ENCODE data around the gene COX19.

Gene COX19

GRCh38 chr7:923108-924041 is 52.0 kb downstream of the COX19 start:
- no peaks in the 10 kb centered on the region for H3K36me3 ChIP-seq (ENCODE audit: control insufficient read depth in 2 of 2, insufficient read depth in 2 of 2, low read length in 2 of 2)
- peak overlapping the region; percentile 31 to 61 for H3K4me3 ChIP-seq (ENCODE audit: low read length in 2 of 2)
- H3K4me1 ChIP-seq (ENCODE audit: control insufficient read depth in 2 of 2, insufficient read depth in 2 of 2, low read length in 2 of 2): peaks cover 67 to 68% of the 10 kb centered on the region in 2 donors
- peak overlapping the region; percentile 74 to 92 for H3K9ac ChIP-seq (ENCODE audit: low read depth in 1 of 2, low read length in 2 of 2)
- no peaks in the 10 kb centered on the region for H3K9me3 ChIP-seq (ENCODE audit: control insufficient read depth in 2 of 2, low read length in 2 of 2)
- peak overlapping the region; percentile 97 to 98 for H3K27ac ChIP-seq (ENCODE audit: low read depth in 2 of 2, low read length in 2 of 2)
- H3K27me3 ChIP-seq (ENCODE audit: control insufficient read depth in 2 of 2, insufficient read depth in 2 of 2, low read length in 2 of 2): no peaks in the 10 kb centered on the region

- peaks cover 64 to 69% of the 10 kb centered on the region in 2 donors for H3K4me1 ChIP-seq (ENCODE audit: control insufficient read depth in 2 of 2, insufficient read depth in 2 of 2, low read length in 2 of 2)
- H3K9ac ChIP-seq (ENCODE audit: low read depth in 1 of 2, low read length in 2 of 2): peak overlapping the region; percentile 74 to 92
- no peaks in the 10 kb centered on the region for H3K9me3 ChIP-seq (ENCODE audit: control insufficient read depth in 2 of 2, low read length in 2 of 2)
- peaks cover 0 to 2% of the 10 kb centered on the region in 2 donors for H3K36me3 ChIP-seq (ENCODE audit: control insufficient read depth in 2 of 2, insufficient read depth in 2 of 2, low read length in 2 of 2)
- H3K27ac ChIP-seq (ENCODE audit: low read depth in 2 of 2, low read length in 2 of 2): peak overlapping the region; percentile 97 to 98
- H3K4me3 ChIP-seq (ENCODE audit: low read length in 2 of 2): peak overlapping the region; percentile 40 to 57
- no peaks in the 10 kb centered on the region for H3K27me3 ChIP-seq (ENCODE audit: control insufficient read depth in 2 of 2, insufficient read depth in 2 of 2, low read length in 2 of 2)
These were observed 52.8 kb downstream of the COX19 start for GRCh38 chr7:922334-923107.

GRCh38 chr7:921581-922333 is 53.6 kb downstream of the COX19 start:
- Histone ChIP-seq H3K4me3 (ENCODE audit: low read length in 2 of 2) (no peak overlapping the region), H3K27ac (ENCODE audit: low read depth in 2 of 2, low read length in 2 of 2) (peak overlapping the region; percentile 80 to 97), H3K27me3 (ENCODE audit: control insufficient read depth in 2 of 2, insufficient read depth in 2 of 2, low read length in 2 of 2) (no peaks in the 10 kb centered on the region), H3K9ac (ENCODE audit: low read depth in 1 of 2, low read length in 2 of 2) (peak overlapping the region; percentile 67 to 68), H3K4me1 (ENCODE audit: control insufficient read depth in 2 of 2, insufficient read depth in 2 of 2, low read length in 2 of 2) (peaks cover 56 to 62% of the 10 kb centered on the region in 2 donors), H3K36me3 (ENCODE audit: control insufficient read depth in 2 of 2, insufficient read depth in 2 of 2, low read length in 2 of 2) (peaks cover 0 to 2% of the 10 kb centered on the region in 2 donors), H3K9me3 (ENCODE audit: control insufficient read depth in 2 of 2, low read length in 2 of 2) (no peaks in the 10 kb centered on the region)

- Histone ChIP-seq H3K27ac (ENCODE audit: low read depth in 2 of 2, low read length in 2 of 2) (peak overlapping the region; percentile 80 to 97), H3K9ac (ENCODE audit: low read depth in 1 of 2, low read length in 2 of 2) (peak overlapping the region in 1 of 2 donors; percentile 67), H3K4me3 (ENCODE audit: low read length in 2 of 2) (peak overlapping the region in 1 of 2 donors; percentile 57), H3K27me3 (ENCODE audit: control insufficient read depth in 2 of 2, insufficient read depth in 2 of 2, low read length in 2 of 2) (no peaks in the 10 kb centered on the region), H3K4me1 (ENCODE audit: control insufficient read depth in 2 of 2, insufficient read depth in 2 of 2, low read length in 2 of 2) (peaks cover 59 to 60% of the 10 kb centered on the region in 2 donors), H3K9me3 (ENCODE audit: control insufficient read depth in 2 of 2, low read length in 2 of 2) (no peaks in the 10 kb centered on the region), H3K36me3 (ENCODE audit: control insufficient read depth in 2 of 2, insufficient read depth in 2 of 2, low read length in 2 of 2) (peaks cover 0 to 2% of the 10 kb centered on the region in 2 donors)
These were observed 54.3 kb downstream of the COX19 start for GRCh38 chr7:921071-921461.

GRCh38 chr7:920351-921070 is 54.8 kb downstream of the COX19 start:
- Histone ChIP-seq H3K36me3 (ENCODE audit: control insufficient read depth in 2 of 2, insufficient read depth in 2 of 2, low read length in 2 of 2) (peaks cover 0 to 2% of the 10 kb centered on the region in 2 donors), H3K27me3 (ENCODE audit: control insufficient read depth in 2 of 2, insufficient read depth in 2 of 2, low read length in 2 of 2) (no peaks in the 10 kb centered on the region), H3K27ac (ENCODE audit: low read depth in 2 of 2, low read length in 2 of 2) (peak overlapping the region; percentile 80 to 97), H3K9ac (ENCODE audit: low read depth in 1 of 2, low read length in 2 of 2) (peak overlapping the region; percentile 56 to 75), H3K9me3 (ENCODE audit: control insufficient read depth in 2 of 2, low read length in 2 of 2) (no peaks in the 10 kb centered on the region), H3K4me1 (ENCODE audit: control insufficient read depth in 2 of 2, insufficient read depth in 2 of 2, low read length in 2 of 2) (peaks cover 54 to 60% of the 10 kb centered on the region in 2 donors), H3K4me3 (ENCODE audit: low read length in 2 of 2) (peak overlapping the region; percentile 50 to 57)

GRCh38 chr7:919924-920341 is 55.4 kb downstream of the COX19 start:
- Histone ChIP-seq H3K27ac (ENCODE audit: low read depth in 2 of 2, low read length in 2 of 2) (peak overlapping the region; percentile 80 to 97), H3K9me3 (ENCODE audit: control insufficient read depth in 2 of 2, low read length in 2 of 2) (no peaks in the 10 kb centered on the region), H3K36me3 (ENCODE audit: control insufficient read depth in 2 of 2, insufficient read depth in 2 of 2, low read length in 2 of 2) (peaks cover 0 to 2% of the 10 kb centered on the region in 2 donors), H3K4me1 (ENCODE audit: control insufficient read depth in 2 of 2, insufficient read depth in 2 of 2, low read length in 2 of 2) (peaks cover 55 to 61% of the 10 kb centered on the region in 2 donors), H3K9ac (ENCODE audit: low read depth in 1 of 2, low read length in 2 of 2) (peak overlapping the region; percentile 24 to 75), H3K4me3 (ENCODE audit: low read length in 2 of 2) (peak overlapping the region; percentile 50 to 57), H3K27me3 (ENCODE audit: control insufficient read depth in 2 of 2, insufficient read depth in 2 of 2, low read length in 2 of 2) (no peaks in the 10 kb centered on the region)

GRCh38 chr7:919114-919442 is 56.3 kb downstream of the COX19 start:
- Histone ChIP-seq H3K4me1 (ENCODE audit: control insufficient read depth in 2 of 2, insufficient read depth in 2 of 2, low read length in 2 of 2) (peaks cover 57 to 63% of the 10 kb centered on the region in 2 donors), H3K27ac (ENCODE audit: low read depth in 2 of 2, low read length in 2 of 2) (peak overlapping the region in 1 of 2 donors; percentile 9), H3K36me3 (ENCODE audit: control insufficient read depth in 2 of 2, insufficient read depth in 2 of 2, low read length in 2 of 2) (peaks cover 0 to 2% of the 10 kb centered on the region in 2 donors), H3K9ac (ENCODE audit: low read depth in 1 of 2, low read length in 2 of 2) (no peak overlapping the region), H3K27me3 (ENCODE audit: control insufficient read depth in 2 of 2, insufficient read depth in 2 of 2, low read length in 2 of 2) (no peaks in the 10 kb centered on the region), H3K4me3 (ENCODE audit: low read length in 2 of 2) (no peak overlapping the region), H3K9me3 (ENCODE audit: control insufficient read depth in 2 of 2, low read length in 2 of 2) (no peaks in the 10 kb centered on the region)

- Histone ChIP-seq H3K9ac (ENCODE audit: low read depth in 1 of 2, low read length in 2 of 2) (no peak overlapping the region), H3K9me3 (ENCODE audit: control insufficient read depth in 2 of 2, low read length in 2 of 2) (no peaks in the 10 kb centered on the region), H3K27me3 (ENCODE audit: control insufficient read depth in 2 of 2, insufficient read depth in 2 of 2, low read length in 2 of 2) (no peaks in the 10 kb centered on the region), H3K4me1 (ENCODE audit: control insufficient read depth in 2 of 2, insufficient read depth in 2 of 2, low read length in 2 of 2) (peaks cover 54 to 65% of the 10 kb centered on the region in 2 donors), H3K27ac (ENCODE audit: low read depth in 2 of 2, low read length in 2 of 2) (no peak overlapping the region), H3K4me3 (ENCODE audit: low read length in 2 of 2) (no peak overlapping the region), H3K36me3 (ENCODE audit: control insufficient read depth in 2 of 2, insufficient read depth in 2 of 2, low read length in 2 of 2) (peaks cover 0 to 2% of the 10 kb centered on the region in 2 donors)
These were observed 56.8 kb downstream of the COX19 start for GRCh38 chr7:918441-919113.

GRCh38 chr7:918118-918425 is 57.3 kb downstream of the COX19 start:
- H3K4me3 ChIP-seq (ENCODE audit: low read length in 2 of 2): no peak overlapping the region
- H3K36me3 ChIP-seq (ENCODE audit: control insufficient read depth in 2 of 2, insufficient read depth in 2 of 2, low read length in 2 of 2): peaks cover 0 to 2% of the 10 kb centered on the region in 2 donors
- H3K9me3 ChIP-seq (ENCODE audit: control insufficient read depth in 2 of 2, low read length in 2 of 2): no peaks in the 10 kb centered on the region
- H3K4me1 ChIP-seq (ENCODE audit: control insufficient read depth in 2 of 2, insufficient read depth in 2 of 2, low read length in 2 of 2): peaks cover 49 to 64% of the 10 kb centered on the region in 2 donors
- no peak overlapping the region for H3K27ac ChIP-seq (ENCODE audit: low read depth in 2 of 2, low read length in 2 of 2)
- no peak overlapping the region for H3K9ac ChIP-seq (ENCODE audit: low read depth in 1 of 2, low read length in 2 of 2)
- no peaks in the 10 kb centered on the region for H3K27me3 ChIP-seq (ENCODE audit: control insufficient read depth in 2 of 2, insufficient read depth in 2 of 2, low read length in 2 of 2)

Data from mucosa of rectum (tissue), 2 donors.